Subcutaneous adipose tissue (tissue), 4 donors: ENCODE results near the gene CEP131. TPM values are rescaled to one million over a fixed set of nuclear protein-coding genes. Genes with fewer than 3 reads are reported as not detected.

Experiments
- CTCF ChIP-seq: fragments of 450-650 bp; IDR thresholded peaks from one replicate; pipeline ENCODE4 v1.5.1; 2016; ENCODE audit warnings: low read depth, mild to moderate bottlenecking, control low read depth, antibody characterized with exemption, moderate library complexity
- total RNA-seq, 4 donors: library from RNA; depleted of rRNA; stranded (reverse); fragments of >200 nt; gene quantifications; one replicate each; pipeline ENCODE4 v1.1.0, GENCODE V29; 2016

CEP131 gene
- total RNA-seq, 4 donors from 2014 or later: 1.6 to 8.1 (median 5.4) TPM

GRCh38 chr17:81148986-81149533, 73.7 kb downstream of the CEP131 start:
- TF ChIP-seq CTCF: no peak

GRCh38 chr17:81148571-81148970, 74.2 kb downstream of the CEP131 start:
- no peak for TF ChIP-seq CTCF

GRCh38 chr17:81147701-81148100, 75.1 kb downstream of the CEP131 start:
- TF ChIP-seq CTCF: no peak

- TF ChIP-seq CTCF: no peak
These were observed 78.4 kb downstream of the CEP131 start for GRCh38 chr17:81144423-81144781.

- TF ChIP-seq CTCF: no peak
These were observed 78.9 kb downstream of the CEP131 start for GRCh38 chr17:81143717-81144422.

- TF ChIP-seq CTCF: no peak
These were observed 79.6 kb downstream of the CEP131 start for GRCh38 chr17:81143200-81143527.

- TF ChIP-seq CTCF: no peak
These were observed 80.2 kb downstream of the CEP131 start for GRCh38 chr17:81142301-81143199.
